NB4 (cell line): ENCODE data around the gene CFAP46.
"Not testable (repeated sequence)": the region's sequence is repeated elsewhere in the genome, so short reads cannot be mapped to it uniquely, and the experiment has no call there.

Source experiments
- DNase-seq: peaks from one replicate; pipeline ENCODE4 v3.0.0; 2010; ENCODE audit warnings: low read depth
- H3K4me3 ChIP-seq: one replicate; pipeline ENCODE4 v1.5.1; 2011; ENCODE audit warnings: mild to moderate bottlenecking, low read depth, low read length, moderate library complexity
- CTCF ChIP-seq: IDR thresholded peaks from one replicate; pipeline ENCODE4 v1.5.1; 2012; ENCODE audit warnings: low read depth, low read length
- MAX ChIP-seq: IDR thresholded peaks from 2 replicates; pipeline ENCODE4 v1.6.1; 2011; ENCODE audit warnings: low read depth, low read length
- MYC ChIP-seq: IDR thresholded peaks from 2 replicates; pipeline ENCODE4 v1.6.1; 2011; ENCODE audit warnings: low read depth, low read length
- POLR2A ChIP-seq: IDR thresholded peaks from 2 replicates; pipeline ENCODE4 v1.6.1; 2011; ENCODE audit warnings: mild to moderate bottlenecking; ENCODE audit not compliant: insufficient read length; ENCODE audit errors: extremely low read depth

The CFAP46 gene

GRCh38 chr10:132934953-132935352, 7.4 kb downstream of the CFAP46 start:
- H3K4me3 ChIP-seq, result no peak overlapping the region
- no peak for DNase-seq
- no peak for TF ChIP-seq POLR2A
- no peak for TF ChIP-seq MYC
- TF ChIP-seq MAX, result no peak
- no peak for TF ChIP-seq CTCF

GRCh38 chr10:132933308-132934042, 8.9 kb downstream of the CFAP46 start:
- no peak for DNase-seq
- no peak overlapping the region for H3K4me3 ChIP-seq
- no peak for TF ChIP-seq MYC
- no peak for TF ChIP-seq MAX
- TF ChIP-seq CTCF, result no peak
- TF ChIP-seq POLR2A, result no peak

- no peak for DNase-seq
- TF ChIP-seq CTCF, result no peak
- no peak for TF ChIP-seq MAX
- no peak for TF ChIP-seq MYC
- no peak for TF ChIP-seq POLR2A
- no peak overlapping the region for H3K4me3 ChIP-seq
These were observed 9.7 kb downstream of the CFAP46 start for GRCh38 chr10:132932461-132933307.

GRCh38 chr10:132931258-132932250, 10.8 kb downstream of the CFAP46 start:
- H3K4me3 ChIP-seq, result not testable (repeated sequence)
- DNase-seq, result peak; percentile 55

- DNase-seq, H3K4me3 ChIP-seq: not testable (repeated sequence)
These were observed 11.7 kb downstream of the CFAP46 start for GRCh38 chr10:132930701-132931100.

- no peak overlapping the region for H3K4me3 ChIP-seq
- no peak for TF ChIP-seq MYC
- no peak for TF ChIP-seq MAX
- TF ChIP-seq POLR2A, result no peak
- no peak for TF ChIP-seq CTCF
- peak; percentile 34 for DNase-seq
These were observed 12.3 kb downstream of the CFAP46 start for GRCh38 chr10:132929953-132930548.
